Myocyte (in vitro differentiated cells): Measurements from ENCODE around the gene KIF6. TPM values are rescaled to one million over a fixed set of nuclear protein-coding genes. Genes with fewer than 3 reads are reported as not detected.

ENCODE experiments used
- DNase-seq: peaks from one replicate; pipeline ENCODE4 v3.0.0-alpha.2; 2012; ENCODE audit warnings: low read depth
- polyA plus RNA-seq: library from polyadenylated mRNA; unstranded; fragments of >200 nt; gene quantifications from one replicate; pipeline ENCODE4 v1.2.1, GENCODE V29; 2012; ENCODE audit warnings: missing spikeins
- total RNA-seq: library from RNA; depleted of rRNA; stranded (reverse); fragments of >200 nt; gene quantifications from 2 replicates; pipeline ENCODE4 v1.2.3, GENCODE V29; 2014

The KIF6 gene, protein sequence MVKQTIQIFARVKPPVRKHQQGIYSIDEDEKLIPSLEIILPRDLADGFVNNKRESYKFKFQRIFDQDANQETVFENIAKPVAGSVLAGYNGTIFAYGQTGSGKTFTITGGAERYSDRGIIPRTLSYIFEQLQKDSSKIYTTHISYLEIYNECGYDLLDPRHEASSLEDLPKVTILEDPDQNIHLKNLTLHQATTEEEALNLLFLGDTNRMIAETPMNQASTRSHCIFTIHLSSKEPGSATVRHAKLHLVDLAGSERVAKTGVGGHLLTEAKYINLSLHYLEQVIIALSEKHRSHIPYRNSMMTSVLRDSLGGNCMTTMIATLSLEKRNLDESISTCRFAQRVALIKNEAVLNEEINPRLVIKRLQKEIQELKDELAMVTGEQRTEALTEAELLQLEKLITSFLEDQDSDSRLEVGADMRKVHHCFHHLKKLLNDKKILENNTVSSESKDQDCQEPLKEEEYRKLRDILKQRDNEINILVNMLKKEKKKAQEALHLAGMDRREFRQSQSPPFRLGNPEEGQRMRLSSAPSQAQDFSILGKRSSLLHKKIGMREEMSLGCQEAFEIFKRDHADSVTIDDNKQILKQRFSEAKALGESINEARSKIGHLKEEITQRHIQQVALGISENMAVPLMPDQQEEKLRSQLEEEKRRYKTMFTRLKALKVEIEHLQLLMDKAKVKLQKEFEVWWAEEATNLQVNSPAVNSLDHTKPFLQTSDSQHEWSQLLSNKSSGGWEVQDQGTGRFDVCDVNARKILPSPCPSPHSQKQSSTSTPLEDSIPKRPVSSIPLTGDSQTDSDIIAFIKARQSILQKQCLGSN
- total RNA-seq, result not detected in 2 replicates
- polyA plus RNA-seq, result 0.14 TPM

DNA sequence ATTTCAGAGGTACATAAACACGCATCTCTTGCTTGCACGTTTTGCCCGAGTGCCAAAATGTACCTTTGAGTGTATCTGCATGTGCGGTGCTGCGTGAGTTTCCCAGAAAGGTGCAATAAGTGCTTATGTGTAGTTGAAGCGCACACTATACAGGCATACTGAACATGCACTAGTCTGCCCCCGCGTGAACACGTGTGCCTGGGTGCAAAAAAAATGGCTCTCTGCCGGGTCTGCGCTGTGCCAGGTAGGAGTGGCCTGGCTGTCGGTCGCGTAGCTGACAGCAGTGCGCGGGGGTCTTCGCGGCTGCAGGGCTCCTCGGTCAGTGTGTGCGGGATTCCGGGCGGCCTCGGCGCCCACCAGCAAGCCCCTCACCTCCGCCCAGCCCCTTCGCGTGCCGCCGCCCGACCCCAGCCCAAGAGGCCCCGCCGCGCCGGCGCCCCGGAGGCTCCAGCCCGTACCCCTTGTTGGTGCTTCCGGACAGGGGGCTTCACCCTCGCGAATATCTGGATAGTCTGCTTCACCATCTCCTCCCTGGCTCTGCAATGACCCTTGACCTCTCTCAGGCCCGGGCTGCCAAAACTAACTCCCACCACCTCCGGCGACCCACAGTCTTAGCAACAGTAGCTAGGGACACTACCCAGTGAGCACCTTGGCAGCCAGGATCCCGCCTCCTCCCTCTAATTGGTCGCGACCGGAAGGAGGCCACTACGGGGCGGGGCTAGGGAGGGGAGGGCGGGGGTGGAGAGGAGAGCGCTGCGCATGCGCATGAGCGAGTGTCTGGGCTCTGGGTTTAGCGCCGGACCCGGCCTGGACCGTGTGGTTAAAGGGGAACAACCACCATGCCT is at the start of gene KIF6:
TSS of gene KIF6 (minus strand) at position 622 of the 845 bp plus-strand sequence. CDS start at position 524, 98 bp downstream.
- peak; percentile 91 for DNase-seq

DNA sequence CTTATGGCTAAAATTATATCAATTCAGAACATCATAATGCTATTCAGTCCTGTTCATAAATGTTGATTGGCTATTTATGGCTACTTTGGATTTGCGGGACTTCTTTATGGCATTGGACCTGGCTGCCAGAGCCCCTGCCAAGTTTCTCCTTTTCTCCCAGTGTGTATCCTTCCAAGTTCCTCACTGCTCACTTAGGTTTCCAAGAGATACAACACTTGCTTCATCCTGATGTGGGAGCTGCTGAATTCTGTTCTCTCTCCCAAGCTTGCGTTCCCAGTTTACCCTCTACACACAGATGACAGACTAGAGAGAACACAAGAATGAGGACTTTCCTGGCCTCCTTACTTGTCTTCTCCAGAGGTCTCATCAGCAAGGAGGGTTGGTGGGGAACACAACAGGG is 48.6 kb upstream of the KIF6 start:
- no peak for DNase-seq

DNA sequence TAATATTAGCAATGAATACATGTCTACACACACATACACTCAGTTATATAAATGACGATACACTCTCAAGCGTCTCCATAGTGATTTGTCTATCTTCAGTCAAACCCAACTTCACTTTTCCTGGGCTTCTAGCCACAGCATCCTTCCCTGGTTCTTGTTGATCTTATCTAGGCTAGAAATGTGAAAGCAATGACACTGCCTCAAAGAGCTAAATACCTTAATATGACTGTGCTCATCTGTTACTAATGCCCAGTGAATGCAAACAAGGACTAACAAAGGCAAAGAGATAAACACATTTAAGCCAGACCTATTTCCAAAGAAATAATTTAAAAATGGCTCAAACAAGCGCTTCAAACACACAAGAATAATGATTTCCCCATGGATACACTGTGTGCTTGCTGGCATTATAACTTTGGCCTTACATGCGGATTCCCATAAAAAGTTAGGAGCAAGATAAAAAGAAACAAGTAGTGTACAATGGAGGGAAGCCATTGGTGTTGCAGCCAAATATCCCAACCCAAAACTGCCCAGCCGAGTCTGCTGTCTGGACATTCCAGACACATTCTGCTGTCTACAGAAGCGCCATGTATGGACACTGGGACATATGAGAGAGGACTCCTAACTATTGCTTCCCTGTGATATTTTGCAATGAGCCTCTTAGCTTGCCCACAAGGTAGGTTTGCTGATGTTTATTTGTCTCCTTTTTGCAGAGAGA is 47.5 kb upstream of the KIF6 start:
- DNase-seq, result no peak

DNA sequence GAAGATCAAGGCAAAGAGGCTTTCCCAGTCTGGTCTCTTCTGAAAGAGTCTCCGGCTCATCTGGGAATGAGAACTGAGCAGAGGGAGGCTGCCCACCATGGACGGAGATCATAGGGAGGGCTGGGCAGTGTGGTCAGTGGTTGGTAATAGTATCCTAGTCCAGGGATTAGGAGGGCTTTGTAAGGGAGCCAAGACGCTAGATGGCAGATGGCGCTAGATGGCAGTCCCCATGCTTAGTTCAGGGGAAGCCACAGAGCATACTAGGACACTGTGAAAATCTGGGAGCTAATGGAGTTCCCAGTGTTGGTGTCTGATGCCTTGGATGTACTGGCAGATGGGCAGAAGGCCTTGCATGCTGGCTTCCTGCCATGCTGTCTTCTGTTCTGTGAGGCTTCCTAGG is 45.2 kb upstream of the KIF6 start:
- peak; percentile 92 for DNase-seq

DNA sequence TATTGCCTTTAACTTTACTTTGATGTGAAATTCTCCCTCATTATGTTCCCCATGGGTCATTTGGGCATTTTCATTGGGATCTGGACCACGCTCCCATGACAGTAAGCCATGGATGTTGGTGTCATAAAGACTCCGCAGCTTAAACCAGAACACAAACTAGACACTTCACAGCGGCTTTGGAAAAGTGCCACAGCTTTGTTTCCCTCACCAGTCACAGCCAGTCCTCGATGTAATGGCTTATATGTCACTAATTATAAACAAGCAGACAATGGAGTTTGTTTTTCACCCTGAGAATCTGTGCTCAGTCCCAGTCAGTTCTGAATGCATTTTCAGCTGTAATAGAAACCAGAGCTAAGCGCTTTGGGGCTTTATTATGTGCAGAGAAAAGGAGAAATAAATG is 43.8 kb upstream of the KIF6 start:
- no peak for DNase-seq

DNA sequence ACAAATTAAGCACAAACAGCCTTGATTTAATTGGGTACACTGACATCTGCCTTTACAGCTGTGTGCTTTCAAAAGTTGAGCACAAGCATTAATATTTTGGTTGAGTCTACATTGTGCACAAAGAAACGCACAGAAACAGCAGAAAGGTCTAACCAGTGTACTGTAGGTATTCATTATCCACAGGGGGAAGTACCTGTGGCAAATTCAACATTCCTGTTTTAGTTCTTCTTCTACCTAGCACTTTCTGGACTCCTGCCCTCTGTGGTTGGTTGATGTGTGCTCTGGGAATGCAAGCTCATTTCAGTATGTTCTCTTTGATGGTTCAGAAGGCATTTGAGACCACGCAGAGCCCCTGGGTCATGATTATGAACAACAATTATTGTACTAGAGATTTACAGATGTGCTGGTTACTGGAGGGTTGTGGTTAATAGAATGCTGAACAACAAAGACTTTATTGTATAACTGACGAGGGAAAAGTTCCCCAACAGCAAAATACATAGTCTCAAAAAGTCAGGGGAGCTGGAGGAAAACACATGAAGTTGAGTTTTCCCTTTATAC is 40.4 kb upstream of the KIF6 start:
- DNase-seq, result no peak

DNA sequence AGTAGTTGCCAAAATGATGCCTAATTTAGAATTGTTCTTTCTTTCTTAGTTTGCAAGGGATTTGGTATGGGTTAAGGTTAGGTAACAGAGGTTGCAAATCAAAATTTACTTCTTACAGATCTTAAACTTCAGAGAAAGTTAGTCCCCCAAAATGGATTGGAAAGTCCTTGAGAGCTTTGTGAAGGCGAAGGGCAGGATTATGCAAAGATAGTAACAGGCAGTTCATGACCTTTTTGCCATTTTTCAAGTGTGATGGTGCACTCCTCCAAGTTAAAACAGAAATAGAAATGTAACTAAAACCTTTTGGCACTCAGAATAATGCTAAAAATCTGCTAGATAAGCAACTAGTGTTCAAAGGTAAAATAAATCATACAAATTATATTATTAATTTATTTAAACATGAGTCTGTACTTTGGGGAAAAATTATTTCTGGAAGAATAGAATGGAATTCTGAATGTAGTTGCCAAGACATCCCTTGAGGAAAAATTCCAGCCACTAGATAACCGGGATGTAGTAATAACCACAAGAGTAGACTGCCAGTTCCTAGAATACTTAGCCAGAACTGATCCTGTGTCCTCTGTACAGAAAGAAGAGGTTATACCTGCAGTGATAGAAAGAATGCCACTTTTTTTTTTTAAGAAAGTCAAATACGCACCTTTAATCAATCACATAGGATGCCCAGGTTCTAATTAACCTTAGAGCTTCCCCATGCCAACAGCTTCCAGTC is 35.2 kb upstream of the KIF6 start:
- DNase-seq, result no peak

DNA sequence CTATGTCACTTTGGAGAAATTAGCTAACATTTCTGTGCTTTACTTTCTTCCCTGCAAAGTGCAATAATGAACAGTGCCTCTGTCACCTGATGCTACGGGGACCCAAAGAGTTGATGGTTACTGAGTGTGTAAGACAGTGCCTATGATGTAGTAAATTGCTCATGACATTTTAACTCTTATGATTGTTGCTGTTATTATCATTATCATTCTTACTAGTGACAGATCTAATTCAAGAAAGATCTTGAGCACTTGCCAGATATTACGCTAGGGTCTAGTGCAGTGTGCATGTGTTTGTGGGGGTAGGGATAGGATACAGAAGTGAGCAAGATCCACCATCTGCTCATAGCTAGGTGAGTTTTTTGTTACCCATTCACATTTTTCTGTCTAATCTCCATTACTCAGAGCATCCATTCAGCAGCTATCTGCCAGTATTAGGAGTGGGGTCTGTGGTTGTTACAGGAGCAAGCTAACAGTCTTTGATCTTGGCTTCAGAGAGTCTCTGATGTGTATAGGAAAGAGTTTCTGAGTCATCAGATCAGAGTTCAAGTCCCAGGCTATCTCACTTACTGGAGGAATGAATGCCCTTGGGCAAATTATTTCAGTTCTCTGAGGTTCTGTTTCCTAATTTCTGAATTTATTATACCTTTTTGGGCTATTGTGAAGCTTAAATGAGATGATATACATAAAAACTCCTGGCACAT is 33.8 kb upstream of the KIF6 start:
- DNase-seq, result no peak

DNA sequence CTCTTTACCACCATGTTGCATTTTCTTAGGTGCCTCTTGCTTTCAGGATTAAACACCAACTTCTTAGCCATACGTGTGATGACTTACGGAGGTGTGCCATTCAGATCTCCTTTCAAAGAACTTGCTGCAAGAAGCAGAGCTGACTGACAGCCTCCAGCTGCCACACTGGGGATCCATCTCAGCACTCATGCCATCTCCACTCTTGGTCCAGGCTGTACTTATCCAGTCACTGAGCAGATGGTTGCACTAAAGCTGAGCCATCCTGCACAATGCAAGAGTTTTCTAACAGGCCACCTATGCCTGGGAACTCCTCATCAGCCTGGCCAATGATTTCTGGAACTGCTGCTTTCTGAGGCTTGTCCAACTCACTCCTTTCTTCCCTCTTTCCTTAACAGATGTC is 31.4 kb upstream of the KIF6 start:
- DNase-seq, result no peak

DNA sequence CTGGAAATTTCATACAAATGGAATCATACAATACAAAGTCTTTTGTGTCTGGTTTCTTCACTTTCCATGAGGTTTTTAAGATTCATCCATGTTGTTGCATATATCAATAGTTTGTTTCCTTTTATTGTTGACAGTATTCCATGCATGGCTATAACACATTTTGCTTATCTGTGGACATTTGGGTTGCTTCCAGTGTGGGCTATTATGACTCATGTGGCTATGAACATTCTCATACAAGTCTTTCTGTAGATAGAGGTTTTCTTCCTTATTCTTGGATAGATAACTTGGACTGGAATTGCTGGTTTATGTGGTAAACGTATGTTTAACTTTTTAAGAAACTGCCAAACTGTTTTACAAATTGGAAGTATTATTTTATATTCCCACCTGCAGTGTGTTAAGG is 30.0 kb upstream of the KIF6 start:
- no peak for DNase-seq

DNA sequence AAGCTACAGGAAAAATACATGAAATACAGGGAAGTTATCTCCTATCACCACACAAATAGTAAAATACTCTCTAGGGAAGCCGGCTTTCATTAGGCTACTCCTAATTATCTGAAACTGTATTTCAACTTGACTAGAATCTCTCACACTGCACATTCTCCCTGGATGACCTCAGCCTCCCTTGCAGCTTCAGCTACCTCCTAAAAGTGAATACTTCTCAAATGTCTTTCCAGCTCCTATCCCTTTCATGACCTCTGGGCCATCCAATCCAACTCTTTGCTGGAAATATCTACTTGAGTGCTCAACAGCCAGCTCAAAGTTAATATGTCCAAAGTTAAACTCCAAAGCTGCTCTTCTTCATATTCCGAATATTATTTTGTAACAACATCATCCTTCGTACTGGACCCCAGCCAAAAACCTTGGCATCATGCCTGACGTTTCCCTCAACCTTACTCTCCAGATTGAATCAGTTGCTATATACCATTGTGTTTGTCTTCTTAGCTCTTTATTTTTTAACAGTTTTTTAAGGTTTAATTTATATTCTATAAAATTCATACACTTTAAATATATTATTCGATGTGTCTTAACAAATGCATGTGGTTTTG is 29.4 kb upstream of the KIF6 start:
- DNase-seq, result no peak

DNA sequence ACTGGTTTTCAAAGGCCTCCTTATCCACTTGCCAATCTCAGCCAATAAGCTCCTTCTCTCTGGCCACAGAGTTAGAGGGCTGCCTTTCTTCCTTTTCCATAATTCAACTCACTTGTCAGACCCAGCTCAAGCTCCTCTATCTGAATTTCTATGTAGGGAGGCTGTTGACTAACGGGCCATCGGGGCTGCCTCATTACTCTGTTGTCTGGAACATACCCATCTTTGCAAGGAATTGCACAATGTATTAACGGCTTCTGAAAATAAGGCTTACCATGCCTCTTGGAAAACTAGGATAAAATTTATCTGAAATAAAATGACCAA is 28.5 kb upstream of the KIF6 start:
- no peak for DNase-seq

DNA sequence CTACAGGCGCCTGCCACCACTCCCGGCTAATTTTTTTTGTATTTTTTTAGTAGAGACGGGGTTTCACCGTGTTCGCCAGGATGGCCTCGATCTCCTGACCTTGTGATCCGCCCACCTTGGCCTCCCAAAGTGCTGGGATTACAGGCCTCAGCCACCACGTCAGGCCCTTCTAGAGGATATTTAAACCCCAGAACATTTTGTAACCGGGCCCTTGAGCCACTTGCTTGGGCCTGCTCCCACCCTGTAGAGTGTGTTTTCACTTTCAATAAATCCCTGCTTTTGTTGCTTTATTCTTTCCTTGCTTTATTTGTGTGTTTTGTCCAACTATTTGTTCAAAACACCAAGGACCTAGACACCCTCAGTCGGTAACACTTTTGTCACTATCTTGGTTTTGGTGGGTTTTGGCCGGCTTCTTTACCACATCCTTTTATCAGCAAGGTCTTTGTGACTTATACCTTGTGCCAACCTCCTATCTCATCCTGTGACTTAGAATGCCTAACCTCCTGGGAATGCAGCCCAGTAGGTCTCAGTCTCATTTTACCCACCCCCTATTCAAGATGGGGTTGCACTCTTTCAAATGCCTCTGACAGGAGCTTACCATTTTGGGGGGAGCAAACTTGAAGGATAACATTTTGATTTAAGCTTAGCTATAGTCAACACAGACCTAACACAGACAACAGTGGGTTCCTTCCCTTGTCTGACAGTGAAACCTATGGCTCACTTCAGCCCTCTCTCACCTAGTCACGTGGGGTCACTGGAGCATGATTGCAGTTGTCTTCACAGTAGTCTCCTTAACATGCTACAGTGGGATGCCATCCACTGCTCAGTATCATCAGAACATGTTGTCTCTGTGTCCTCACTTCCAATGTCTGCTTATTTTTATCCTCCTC is 27.9 kb upstream of the KIF6 start:
- DNase-seq, result no peak

DNA sequence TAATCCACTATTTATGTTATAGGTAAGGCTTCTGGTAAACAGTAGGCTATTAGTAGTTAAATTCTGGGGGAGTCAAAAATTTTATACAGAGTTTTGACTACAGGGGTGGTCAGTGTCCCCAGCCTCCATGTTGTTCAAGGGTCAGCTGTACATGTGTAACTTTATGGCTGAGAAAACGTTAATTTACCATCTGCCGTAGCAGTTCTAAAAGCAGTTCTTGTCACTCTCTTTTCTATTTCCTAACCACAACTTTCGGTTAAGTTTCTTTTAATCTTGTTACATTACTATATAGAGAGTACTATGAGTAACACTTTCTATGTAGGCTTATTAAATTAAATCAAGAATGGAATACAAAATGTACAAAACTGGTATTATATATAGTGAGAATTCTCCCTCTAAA is 21.6 kb upstream of the KIF6 start:
- no peak for DNase-seq

DNA sequence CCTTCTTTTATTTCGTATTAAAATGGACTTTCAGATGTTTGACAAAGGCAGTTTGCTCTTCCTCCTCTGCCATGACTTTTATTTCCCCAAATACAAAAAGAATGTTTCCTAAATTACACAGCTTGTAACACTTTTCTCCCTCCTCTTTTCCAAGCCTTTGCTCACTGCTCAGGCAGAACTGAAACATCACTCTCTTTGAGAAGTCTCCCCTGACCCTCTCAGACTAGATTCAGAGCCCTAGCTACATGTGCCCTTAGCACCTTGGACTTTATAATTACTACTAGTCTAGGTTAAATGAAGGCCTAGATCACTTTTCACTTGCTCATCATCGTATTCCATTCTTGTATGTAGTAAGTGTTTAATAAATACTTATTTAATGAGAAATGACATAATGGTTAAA is 8.5 kb upstream of the KIF6 start:
- DNase-seq, result no peak

DNA sequence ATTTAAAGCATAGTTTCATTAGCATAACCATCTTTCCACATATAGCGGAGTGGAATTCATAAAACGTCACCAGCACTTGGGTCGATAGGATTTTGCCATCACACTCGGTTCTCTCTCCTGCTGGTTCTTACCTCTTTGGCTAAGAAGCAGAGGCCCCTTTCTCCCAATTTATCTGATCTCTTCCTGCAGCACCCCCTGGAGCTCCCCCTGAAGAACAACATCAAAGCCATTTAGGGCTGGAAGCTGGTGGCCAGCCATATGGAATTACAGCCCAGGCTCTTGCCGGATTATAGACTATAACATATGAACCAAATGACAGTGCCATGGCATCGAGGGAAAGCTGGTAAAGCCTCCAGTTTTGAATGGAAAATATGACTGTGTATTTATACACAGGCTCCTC is 6.4 kb upstream of the KIF6 start:
- no peak for DNase-seq

DNA sequence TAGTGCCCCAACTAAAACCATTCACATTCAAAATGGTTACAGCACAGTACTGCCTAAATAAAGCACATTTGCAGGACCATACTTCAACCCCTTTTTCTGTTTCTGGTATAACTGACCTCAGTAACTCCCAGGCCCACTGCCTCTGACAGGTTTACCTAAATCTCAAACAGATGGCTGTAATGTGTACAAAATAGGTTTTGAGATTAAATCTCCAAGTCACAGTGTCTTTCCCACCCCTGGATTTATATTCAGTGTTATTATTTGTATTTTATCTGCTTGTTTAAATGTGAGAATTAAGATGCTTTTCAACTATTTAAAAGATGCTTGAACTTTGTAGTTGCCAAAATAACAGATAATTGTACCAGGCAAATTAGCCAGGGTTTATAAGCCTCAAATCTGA is 4.7 kb upstream of the KIF6 start:
- DNase-seq, result no peak

DNA sequence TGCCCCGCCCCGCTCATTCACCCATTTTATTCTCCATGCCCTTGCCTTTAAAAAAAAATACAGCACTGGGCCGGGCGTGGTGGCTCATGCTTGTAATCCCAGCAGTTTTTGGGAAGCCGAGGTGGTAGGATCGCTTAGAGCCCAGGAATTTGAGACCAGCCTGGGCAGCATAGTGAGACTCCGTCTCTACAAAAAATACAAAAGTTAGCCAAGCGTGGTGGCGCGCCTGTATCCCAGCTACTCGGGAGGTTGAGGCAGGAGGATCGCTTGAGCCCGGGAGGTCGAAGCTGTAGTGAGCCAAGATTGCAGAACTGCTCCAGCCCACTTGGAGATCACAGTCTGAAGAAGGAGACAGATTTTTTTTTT is 407 bp upstream of the KIF6 start:
- no peak for DNase-seq
